GM19372 (cell line): Measurements from ENCODE around the gene DST.
A peak's percentile ranks its signal among the peaks of the same experiment; 100 is the strongest.
"Not testable (repeated sequence)": the region's sequence is repeated elsewhere in the genome, so short reads cannot be mapped to it uniquely, and the experiment has no call there.

Experiments
- ATAC-seq: cut with Tn5 transposase; IDR thresholded peaks from one replicate; pipeline ENCODE4 v1.9.1; 2021; ENCODE audit warnings: mild to moderate bottlenecking, low read depth, moderate library complexity; ENCODE audit not compliant: unreplicated experiment

The DST gene

GRCh38 chr6:56664029-56664428 lies 21.3 kb upstream of the DST start:
- ATAC-seq: no peak

GRCh38 chr6:56663344-56663743 lies 20.7 kb upstream of the DST start:
- ATAC-seq: no peak

- not testable (repeated sequence) for ATAC-seq
These were observed 18.6 kb upstream of the DST start for GRCh38 chr6:56661338-56661737.

- ATAC-seq: peak; percentile 26
These were observed 17.7 kb upstream of the DST start for GRCh38 chr6:56660381-56660730.

GRCh38 chr6:56659721-56660380 lies 17.2 kb upstream of the DST start:
- peak; percentile 80 for ATAC-seq

- no peak for ATAC-seq
These were observed 15.6 kb upstream of the DST start for GRCh38 chr6:56658326-56658725.

- no peak for ATAC-seq
These were observed 14.7 kb upstream of the DST start for GRCh38 chr6:56657354-56657753.

- ATAC-seq: no peak
These were observed 13.8 kb upstream of the DST start for GRCh38 chr6:56656466-56656865.

GRCh38 chr6:56655996-56656395 lies 13.3 kb upstream of the DST start:
- no peak for ATAC-seq

- no peak for ATAC-seq
These were observed 12.6 kb upstream of the DST start for GRCh38 chr6:56655249-56655648.

GRCh38 chr6:56652994-56653393 lies 10.3 kb upstream of the DST start:
- ATAC-seq: no peak

- no peak for ATAC-seq
These were observed 9.5 kb upstream of the DST start for GRCh38 chr6:56652231-56652630.

GRCh38 chr6:56650191-56650590 lies 7.5 kb upstream of the DST start:
- no peak for ATAC-seq

- ATAC-seq: no peak
These were observed 7.1 kb upstream of the DST start for GRCh38 chr6:56649782-56650181.

GRCh38 chr6:56649053-56649769 lies 6.5 kb upstream of the DST start:
- no peak for ATAC-seq

GRCh38 chr6:56647172-56647762 lies 4.6 kb upstream of the DST start:
- ATAC-seq: no peak

- ATAC-seq: no peak
These were observed 1.7 kb upstream of the DST start for GRCh38 chr6:56644366-56644765.

- ATAC-seq: no peak
These were observed 845 bp upstream of the DST start for GRCh38 chr6:56643379-56644089.

GRCh38 chr6:56640374-56640773 lies 2.3 kb downstream of the DST start:
- no peak for ATAC-seq

GRCh38 chr6:56638760-56639159 lies 3.9 kb downstream of the DST start:
- ATAC-seq: no peak

GRCh38 chr6:56637640-56638039 lies 5.0 kb downstream of the DST start:
- ATAC-seq: no peak
